ENCODE data around the gene EMC8.

Gene EMC8

GRCh38 chr16:85847036-85847435 lies 47.7 kb upstream of the EMC8 start:
- CTCF ChIA-PET: interaction anchor here (0.7 to 1.2 kb wide), 3 partner anchors 26 to 457 kb away, joined by 3 to 4 read pairs (median 3); no protein-coding TSS in a partner anchor
- POLR2A ChIA-PET: no interaction called here
- Histone ChIP-seq H3K4me1 (ENCODE audit: control insufficient read depth, insufficient read depth, low read length) (no peaks in the 10 kb centered on the region; the same call in 1 of the 2 replicates), H3K27ac (ENCODE audit: extremely low read depth, low read depth, low read length) (no peak overlapping the region), H3K4me3 (ENCODE audit: low read depth, low read length) (no peak overlapping the region), H3K9me3 (ENCODE audit: control insufficient read depth, insufficient read depth, low read depth, low read length) (no peaks in the 10 kb centered on the region), H3K36me3 (ENCODE audit: control insufficient read depth in 2 of 2, insufficient read depth in 1 of 2, low read length in 2 of 2) (no peaks in the 10 kb centered on the region)
- TF ChIP-seq ZNF221 (tag by site-specific recombination; IDR thresholded peaks at IDR 0.05; ENCODE audit: borderline replicate concordance): no peak
- TF ChIP-seq ZNF610 (tag by site-specific recombination; IDR thresholded peaks at IDR 0.05; ENCODE audit: borderline replicate concordance): no peak
- no peak for TF ChIP-seq ZNF513 (tag by site-specific recombination; IDR thresholded peaks at IDR 0.05)
- no peak for TF ChIP-seq ZNF184 (tag by site-specific recombination; IDR thresholded peaks at IDR 0.05)

DNA sequence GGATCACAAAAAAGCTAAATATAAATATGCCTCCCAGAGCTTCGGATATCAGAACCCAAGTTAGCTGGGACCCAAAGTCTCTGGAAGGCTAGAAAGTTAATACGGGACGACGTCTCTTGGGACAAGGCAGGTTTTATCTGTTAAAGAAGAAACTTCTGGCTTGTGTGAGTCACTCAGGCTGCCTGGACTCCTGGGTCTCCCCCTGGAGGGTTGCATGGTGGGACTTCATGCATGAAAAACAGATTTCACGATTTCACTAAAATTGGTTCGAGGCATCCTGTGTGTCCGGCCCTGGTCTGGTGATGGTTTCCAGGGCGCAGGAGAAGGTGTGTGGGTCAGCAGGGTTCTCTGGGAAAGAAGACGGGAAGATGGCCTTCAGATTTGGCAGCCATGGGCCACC lies 47.1 kb upstream of the EMC8 start:
- H3K4me3 ChIP-seq (ENCODE audit: low read depth, low read length): no peak overlapping the region
- ChIA-PET POLR2A (no interaction called here), CTCF (interaction anchor here (0.5 to 1.2 kb wide), 4 partner anchors 25 to 1356 kb away, joined by 3 to 6 read pairs (median 4); no protein-coding TSS in a partner anchor)
- no peak overlapping the region for H3K27ac ChIP-seq (ENCODE audit: extremely low read depth, low read depth, low read length)
- H3K36me3 ChIP-seq (ENCODE audit: control insufficient read depth in 2 of 2, insufficient read depth in 1 of 2, low read length in 2 of 2): no peaks in the 10 kb centered on the region
- no peaks in the 10 kb centered on the region; the same call in 1 of the 2 replicates for H3K4me1 ChIP-seq (ENCODE audit: control insufficient read depth, insufficient read depth, low read length)
- no peaks in the 10 kb centered on the region for H3K9me3 ChIP-seq (ENCODE audit: control insufficient read depth, insufficient read depth, low read depth, low read length)
- TF ChIP-seq ZNF518A (tag by site-specific recombination; conservative IDR thresholded peaks at IDR 0.05; ENCODE audit: low read depth) (no peak), ZNF624 (tag by site-specific recombination; IDR thresholded peaks at IDR 0.05) (no peak), ZNF211 (tag by site-specific recombination; IDR thresholded peaks at IDR 0.05; ENCODE audit: low read depth) (no peak), ZNF214 (tag by site-specific recombination; IDR thresholded peaks at IDR 0.05; ENCODE audit: borderline replicate concordance) (no peak), REST (tag by site-specific recombination; IDR thresholded peaks at IDR 0.05) (no peak), ZNF223 (tag by site-specific recombination; IDR thresholded peaks at IDR 0.05) (no peak), GLIS2 (tag by site-specific recombination; IDR thresholded peaks at IDR 0.05) (no peak), ZFP41 (tag by site-specific recombination; IDR thresholded peaks at IDR 0.05; ENCODE audit: borderline replicate concordance) (no peak), ZNF654 (tag by site-specific recombination; IDR thresholded peaks at IDR 0.05; ENCODE audit: low read depth) (no peak), ZNF558 (tag by site-specific recombination; IDR thresholded peaks at IDR 0.05) (no peak), PRDM6 (tag by site-specific recombination; IDR thresholded peaks at IDR 0.05) (no peak)
- TF ChIP-seq, protein P1, sequence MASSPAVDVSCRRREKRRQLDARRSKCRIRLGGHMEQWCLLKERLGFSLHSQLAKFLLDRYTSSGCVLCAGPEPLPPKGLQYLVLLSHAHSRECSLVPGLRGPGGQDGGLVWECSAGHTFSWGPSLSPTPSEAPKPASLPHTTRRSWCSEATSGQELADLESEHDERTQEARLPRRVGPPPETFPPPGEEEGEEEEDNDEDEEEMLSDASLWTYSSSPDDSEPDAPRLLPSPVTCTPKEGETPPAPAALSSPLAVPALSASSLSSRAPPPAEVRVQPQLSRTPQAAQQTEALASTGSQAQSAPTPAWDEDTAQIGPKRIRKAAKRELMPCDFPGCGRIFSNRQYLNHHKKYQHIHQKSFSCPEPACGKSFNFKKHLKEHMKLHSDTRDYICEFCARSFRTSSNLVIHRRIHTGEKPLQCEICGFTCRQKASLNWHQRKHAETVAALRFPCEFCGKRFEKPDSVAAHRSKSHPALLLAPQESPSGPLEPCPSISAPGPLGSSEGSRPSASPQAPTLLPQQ (tag by site-specific recombination; IDR thresholded peaks at IDR 0.05): no peak
- TF ChIP-seq, protein P2, sequence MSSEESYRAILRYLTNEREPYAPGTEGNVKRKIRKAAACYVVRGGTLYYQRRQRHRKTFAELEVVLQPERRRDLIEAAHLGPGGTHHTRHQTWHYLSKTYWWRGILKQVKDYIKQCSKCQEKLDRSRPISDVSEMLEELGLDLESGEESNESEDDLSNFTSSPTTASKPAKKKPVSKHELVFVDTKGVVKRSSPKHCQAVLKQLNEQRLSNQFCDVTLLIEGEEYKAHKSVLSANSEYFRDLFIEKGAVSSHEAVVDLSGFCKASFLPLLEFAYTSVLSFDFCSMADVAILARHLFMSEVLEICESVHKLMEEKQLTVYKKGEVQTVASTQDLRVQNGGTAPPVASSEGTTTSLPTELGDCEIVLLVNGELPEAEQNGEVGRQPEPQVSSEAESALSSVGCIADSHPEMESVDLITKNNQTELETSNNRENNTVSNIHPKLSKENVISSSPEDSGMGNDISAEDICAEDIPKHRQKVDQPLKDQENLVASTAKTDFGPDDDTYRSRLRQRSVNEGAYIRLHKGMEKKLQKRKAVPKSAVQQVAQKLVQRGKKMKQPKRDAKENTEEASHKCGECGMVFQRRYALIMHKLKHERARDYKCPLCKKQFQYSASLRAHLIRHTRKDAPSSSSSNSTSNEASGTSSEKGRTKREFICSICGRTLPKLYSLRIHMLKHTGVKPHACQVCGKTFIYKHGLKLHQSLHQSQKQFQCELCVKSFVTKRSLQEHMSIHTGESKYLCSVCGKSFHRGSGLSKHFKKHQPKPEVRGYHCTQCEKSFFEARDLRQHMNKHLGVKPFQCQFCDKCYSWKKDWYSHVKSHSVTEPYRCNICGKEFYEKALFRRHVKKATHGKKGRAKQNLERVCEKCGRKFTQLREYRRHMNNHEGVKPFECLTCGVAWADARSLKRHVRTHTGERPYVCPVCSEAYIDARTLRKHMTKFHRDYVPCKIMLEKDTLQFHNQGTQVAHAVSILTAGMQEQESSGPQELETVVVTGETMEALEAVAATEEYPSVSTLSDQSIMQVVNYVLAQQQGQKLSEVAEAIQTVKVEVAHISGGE (tag by site-specific recombination; conservative IDR thresholded peaks at IDR 0.05; ENCODE audit: low read depth): no peak

Data from HEK293 (cell line).